Measurements from ENCODE around the gene FYN. TPM values are rescaled to one million over a fixed set of nuclear protein-coding genes. Genes with fewer than 3 reads are reported as not detected.

The FYN gene
- total RNA-seq, 2 donors from 2014 or later: 78.9 to 98.7 TPM

DNA sequence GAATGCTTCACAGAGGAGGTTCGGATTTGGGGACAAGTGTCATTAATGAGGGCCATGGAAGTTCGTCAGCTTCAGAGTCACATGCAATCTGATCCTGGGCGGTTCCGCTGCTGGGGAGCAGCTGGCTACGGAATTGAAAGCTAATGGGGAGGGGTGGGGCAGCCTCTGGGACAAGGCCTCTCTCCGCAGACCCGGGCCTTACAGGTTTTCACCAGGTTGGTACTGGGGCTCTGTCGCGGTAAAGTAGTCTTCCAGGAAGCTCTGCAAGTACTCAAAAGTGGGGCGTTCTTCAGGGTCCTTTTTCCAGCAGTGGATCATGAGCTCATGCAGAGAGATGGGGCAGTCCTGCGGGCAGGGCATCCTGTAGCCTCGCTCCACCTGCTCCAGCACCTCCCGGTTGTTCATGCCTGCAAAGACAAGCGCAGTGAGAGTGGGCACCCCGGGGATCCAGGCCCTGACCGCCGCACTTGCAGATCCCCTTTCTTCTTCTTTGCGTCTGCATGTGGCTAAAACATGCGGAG, 211.7 kb downstream of the FYN start:
- H3K4me3 ChIP-seq: peak overlapping the region in 1 of 2 donors; percentile 0
- TF ChIP-seq, protein P1, sequence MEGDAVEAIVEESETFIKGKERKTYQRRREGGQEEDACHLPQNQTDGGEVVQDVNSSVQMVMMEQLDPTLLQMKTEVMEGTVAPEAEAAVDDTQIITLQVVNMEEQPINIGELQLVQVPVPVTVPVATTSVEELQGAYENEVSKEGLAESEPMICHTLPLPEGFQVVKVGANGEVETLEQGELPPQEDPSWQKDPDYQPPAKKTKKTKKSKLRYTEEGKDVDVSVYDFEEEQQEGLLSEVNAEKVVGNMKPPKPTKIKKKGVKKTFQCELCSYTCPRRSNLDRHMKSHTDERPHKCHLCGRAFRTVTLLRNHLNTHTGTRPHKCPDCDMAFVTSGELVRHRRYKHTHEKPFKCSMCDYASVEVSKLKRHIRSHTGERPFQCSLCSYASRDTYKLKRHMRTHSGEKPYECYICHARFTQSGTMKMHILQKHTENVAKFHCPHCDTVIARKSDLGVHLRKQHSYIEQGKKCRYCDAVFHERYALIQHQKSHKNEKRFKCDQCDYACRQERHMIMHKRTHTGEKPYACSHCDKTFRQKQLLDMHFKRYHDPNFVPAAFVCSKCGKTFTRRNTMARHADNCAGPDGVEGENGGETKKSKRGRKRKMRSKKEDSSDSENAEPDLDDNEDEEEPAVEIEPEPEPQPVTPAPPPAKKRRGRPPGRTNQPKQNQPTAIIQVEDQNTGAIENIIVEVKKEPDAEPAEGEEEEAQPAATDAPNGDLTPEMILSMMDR (IDR thresholded peaks at IDR 0.05): no peak
- no peaks in the 10 kb centered on the region for H3K9me3 ChIP-seq
- H3K27ac ChIP-seq: peak overlapping the region; percentile 74 to 86
- H3K4me1 ChIP-seq: peaks cover 0 to 49% of the 10 kb centered on the region in 2 donors
- H3K36me3 ChIP-seq: no peaks in the 10 kb centered on the region
- no peak for DNase-seq (ENCODE audit: low spot score)
- H3K27me3 ChIP-seq: no peaks in the 10 kb centered on the region

DNA sequence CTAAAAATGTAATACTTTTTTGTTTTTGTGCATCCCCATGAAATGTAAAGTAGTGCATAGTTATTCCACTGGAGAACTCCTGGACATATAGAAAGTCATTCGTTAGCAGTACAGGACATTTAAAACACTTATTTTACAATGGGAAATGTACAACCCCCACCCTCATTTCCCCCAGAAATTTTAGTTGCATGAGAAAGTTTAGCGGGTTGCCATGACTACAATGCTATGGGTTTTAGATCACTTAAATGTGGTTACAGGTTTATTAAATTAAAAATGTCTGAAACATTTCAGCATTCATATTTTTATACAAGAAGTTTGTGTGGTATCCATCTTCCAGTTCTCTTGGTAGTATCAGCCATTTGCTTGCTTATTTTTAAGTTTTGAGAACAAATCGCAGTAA, 212.7 kb downstream of the FYN start:
- H3K27ac ChIP-seq: no peak overlapping the region
- H3K9me3 ChIP-seq: no peaks in the 10 kb centered on the region
- H3K4me3 ChIP-seq: no peak overlapping the region
- H3K4me1 ChIP-seq: peaks cover 0 to 43% of the 10 kb centered on the region in 2 donors
- DNase-seq (ENCODE audit: low spot score): no peak
- no peaks in the 10 kb centered on the region for H3K36me3 ChIP-seq
- H3K27me3 ChIP-seq: no peaks in the 10 kb centered on the region
- TF ChIP-seq, protein P1 (IDR thresholded peaks at IDR 0.05): no peak

DNA sequence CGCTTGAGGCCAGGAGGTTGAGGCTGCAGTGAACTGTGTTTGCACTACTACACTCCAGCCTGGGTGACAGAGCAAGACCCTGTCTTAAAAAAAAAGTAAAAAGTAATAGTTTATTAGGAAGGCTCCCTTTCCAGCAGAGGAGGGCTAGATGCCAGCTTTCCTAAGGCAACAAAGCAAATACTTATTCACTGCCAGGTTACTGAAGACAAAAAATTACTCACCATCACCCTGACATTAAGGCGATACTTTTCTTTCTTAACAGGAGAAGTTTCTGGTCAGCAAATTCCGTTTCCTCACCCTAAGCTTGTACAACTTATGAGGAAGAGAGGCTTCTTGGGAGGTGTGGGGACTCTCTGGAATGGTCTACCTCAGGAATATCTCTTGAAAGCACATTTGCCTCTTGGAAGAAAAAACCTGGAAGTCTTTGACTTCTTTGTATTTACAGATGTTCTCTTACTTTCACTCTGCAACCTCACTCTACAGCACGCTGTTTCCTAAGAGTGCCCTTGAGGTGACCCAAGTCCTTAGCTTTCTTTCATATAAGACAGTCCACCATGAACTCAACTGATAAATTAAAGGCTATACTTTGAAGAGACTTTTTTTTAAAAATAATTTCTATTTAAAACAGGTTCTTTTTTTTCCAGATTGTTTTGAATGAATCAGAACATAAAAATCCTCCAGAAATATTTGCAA, 214.6 kb downstream of the FYN start:
- Histone ChIP-seq H3K27ac (no peak overlapping the region), H3K36me3 (no peaks in the 10 kb centered on the region), H3K4me3 (no peak overlapping the region), H3K4me1 (peaks cover 0 to 30% of the 10 kb centered on the region in 2 donors), H3K9me3 (no peaks in the 10 kb centered on the region), H3K27me3 (no peaks in the 10 kb centered on the region)
- TF ChIP-seq, protein P1 (IDR thresholded peaks at IDR 0.05): no peak
- no peak for DNase-seq (ENCODE audit: low spot score)

DNA sequence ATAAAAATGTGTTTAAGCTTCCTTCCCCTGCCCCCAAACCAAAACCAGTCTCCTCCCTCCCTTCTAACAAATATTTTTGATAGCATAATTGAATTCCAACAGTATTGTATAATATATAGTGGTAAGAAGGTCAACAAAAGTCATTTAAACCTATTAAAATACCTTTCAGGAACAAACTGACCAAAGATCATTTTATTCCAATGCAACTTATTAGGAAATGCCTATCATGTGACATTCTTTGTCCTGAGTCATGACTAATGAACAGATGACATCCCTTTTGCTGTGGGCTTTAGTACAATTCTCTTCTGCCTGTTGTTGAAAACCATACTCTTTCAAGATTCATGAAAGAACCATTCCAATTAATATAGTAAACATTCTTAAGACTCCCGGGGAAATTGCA, 216.1 kb downstream of the FYN start:
- H3K27ac ChIP-seq: no peak overlapping the region
- TF ChIP-seq, protein P1 (IDR thresholded peaks at IDR 0.05): no peak
- H3K4me3 ChIP-seq: no peak overlapping the region
- no peak for DNase-seq (ENCODE audit: low spot score)
- no peaks in the 10 kb centered on the region for H3K36me3 ChIP-seq
- peaks cover 0 to 15% of the 10 kb centered on the region in 2 donors for H3K4me1 ChIP-seq
- no peaks in the 10 kb centered on the region for H3K9me3 ChIP-seq
- no peaks in the 10 kb centered on the region for H3K27me3 ChIP-seq

DNA sequence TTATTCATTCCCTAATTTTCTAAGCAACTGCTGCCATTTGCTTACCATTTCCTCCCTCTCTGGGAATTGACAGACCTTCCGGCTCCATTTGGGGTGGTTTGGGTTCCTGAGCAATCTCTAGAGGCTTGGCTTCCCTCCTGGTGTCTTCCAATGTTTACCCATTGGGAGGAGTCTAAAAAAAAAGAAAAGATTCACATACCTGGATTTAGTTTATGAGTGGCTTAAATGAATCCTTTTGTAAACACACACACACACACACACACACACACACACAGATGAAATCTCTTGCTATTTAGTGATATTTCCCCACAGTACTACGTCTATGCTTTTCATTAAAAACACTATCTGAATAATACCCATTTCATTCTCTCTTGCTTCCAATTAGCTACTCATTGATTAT, 219.3 kb downstream of the FYN start:
- Histone ChIP-seq H3K4me1 (peaks cover 0 to 6% of the 10 kb centered on the region in 2 donors), H3K27ac (no peak overlapping the region), H3K4me3 (no peak overlapping the region), H3K36me3 (no peaks in the 10 kb centered on the region), H3K27me3 (no peaks in the 10 kb centered on the region), H3K9me3 (no peaks in the 10 kb centered on the region)
- no peak for DNase-seq (ENCODE audit: low spot score)
- TF ChIP-seq, protein P1 (IDR thresholded peaks at IDR 0.05): no peak
